C4-2B (cell line): ENCODE measurements around the gene DYRK1A.

Experiments
- H3K27ac ChIP-seq: fragments of 450-650 bp; 2 replicates; pipeline ENCODE4 v1.5.1; 2017
- ZFX ChIP-seq: fragments of 450-650 bp; IDR thresholded peaks from 2 replicates; pipeline ENCODE4 v1.6.1; 2017
- TF ChIP-seq, protein P1 (sequence below): fragments of 450-650 bp; conservative IDR thresholded peaks from 2 replicates; pipeline ENCODE4 v1.5.1; 2017; ENCODE audit warnings: mild to moderate bottlenecking

DYRK1A gene

DNA sequence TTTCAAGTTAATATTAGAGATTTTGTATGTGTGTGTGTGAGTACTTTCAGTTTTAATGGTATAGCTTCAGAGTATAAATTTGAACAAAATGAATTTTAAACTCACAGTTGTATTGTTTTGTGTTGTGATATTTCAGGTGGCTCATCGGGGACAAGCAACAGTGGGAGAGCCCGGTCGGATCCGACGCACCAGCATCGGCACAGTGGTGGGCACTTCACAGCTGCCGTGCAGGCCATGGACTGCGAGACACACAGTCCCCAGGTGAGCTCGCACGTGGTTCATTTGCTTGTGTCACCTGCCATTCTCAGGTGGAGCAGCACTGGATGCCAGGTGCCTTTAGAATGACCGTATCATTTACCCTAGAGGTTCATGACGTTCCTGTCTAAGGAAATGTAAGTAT, 139.4 kb downstream of the DYRK1A start:
- no peak for TF ChIP-seq ZFX
- no peak overlapping the region for H3K27ac ChIP-seq

DNA sequence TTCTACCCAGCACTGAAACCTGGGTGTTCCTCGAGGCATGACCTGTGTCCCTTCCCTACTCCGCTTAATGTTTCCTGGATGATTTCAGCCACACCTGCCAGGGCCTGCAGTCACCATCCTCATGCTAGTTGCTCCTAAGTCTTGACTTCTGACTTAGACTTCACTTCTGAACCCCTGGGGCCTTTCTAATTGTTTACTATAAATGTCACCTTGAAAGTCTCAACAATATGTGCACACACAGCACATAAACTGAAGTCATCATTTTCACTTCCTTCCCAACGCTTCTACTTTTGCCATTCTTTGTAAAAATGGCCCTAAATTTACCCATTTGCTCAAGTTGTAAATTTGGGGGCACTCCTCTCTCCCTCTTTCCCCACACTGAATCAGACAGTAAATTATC, 141.1 kb downstream of the DYRK1A start:
- H3K27ac ChIP-seq = no peak overlapping the region
- TF ChIP-seq, protein P1, sequence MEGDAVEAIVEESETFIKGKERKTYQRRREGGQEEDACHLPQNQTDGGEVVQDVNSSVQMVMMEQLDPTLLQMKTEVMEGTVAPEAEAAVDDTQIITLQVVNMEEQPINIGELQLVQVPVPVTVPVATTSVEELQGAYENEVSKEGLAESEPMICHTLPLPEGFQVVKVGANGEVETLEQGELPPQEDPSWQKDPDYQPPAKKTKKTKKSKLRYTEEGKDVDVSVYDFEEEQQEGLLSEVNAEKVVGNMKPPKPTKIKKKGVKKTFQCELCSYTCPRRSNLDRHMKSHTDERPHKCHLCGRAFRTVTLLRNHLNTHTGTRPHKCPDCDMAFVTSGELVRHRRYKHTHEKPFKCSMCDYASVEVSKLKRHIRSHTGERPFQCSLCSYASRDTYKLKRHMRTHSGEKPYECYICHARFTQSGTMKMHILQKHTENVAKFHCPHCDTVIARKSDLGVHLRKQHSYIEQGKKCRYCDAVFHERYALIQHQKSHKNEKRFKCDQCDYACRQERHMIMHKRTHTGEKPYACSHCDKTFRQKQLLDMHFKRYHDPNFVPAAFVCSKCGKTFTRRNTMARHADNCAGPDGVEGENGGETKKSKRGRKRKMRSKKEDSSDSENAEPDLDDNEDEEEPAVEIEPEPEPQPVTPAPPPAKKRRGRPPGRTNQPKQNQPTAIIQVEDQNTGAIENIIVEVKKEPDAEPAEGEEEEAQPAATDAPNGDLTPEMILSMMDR = no peak
- no peak for TF ChIP-seq ZFX

DNA sequence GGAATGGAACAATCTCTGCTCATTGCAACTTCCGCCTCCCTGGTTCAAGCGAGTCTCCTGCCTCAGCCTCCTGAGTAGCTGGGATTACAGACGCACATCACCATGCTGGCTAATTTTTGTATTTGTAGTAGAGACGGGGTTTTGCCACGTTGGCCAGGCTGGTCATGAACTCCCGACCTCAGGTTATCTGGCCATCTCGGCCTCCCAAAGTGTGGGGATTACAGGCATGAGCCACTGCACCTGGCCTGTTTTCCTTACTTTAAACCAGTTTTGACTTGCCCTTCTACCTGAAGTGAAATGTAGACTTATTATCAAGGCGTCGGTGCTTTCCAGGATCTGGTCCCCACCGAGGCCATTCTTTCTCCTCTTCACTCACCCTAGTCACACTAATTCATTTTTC, 141.8 kb downstream of the DYRK1A start:
- TF ChIP-seq, protein P1 = no peak
- no peak for TF ChIP-seq ZFX
- H3K27ac ChIP-seq = no peak overlapping the region

DNA sequence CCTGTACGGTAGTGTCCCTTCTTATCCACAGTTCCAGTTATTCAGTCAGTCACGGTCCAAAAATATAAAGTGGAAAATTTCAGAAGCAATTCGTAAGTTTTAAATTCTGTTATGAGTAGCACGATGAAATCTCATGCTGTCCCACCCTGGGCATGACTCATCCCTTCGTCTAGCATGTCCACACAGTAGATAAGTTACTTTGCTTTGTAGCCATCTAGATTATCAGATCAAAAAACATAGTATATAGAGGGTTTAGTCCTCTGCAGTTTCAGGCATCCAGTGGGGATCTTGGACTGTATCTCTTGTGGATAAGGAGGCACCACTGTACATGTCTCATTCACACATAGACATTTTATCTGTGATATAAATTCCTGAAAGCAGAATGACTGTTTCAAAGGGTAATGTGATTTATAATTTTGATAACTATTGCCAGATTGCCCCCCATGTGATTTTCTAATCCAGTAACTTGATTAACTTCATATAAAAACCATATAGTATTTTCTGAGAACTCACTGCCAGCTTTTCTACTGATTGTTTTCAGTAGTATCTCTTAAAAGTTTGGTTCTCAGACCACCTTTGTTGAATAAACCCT, 143.3 kb downstream of the DYRK1A start:
- TF ChIP-seq ZFX = no peak
- TF ChIP-seq, protein P1 = no peak

DNA sequence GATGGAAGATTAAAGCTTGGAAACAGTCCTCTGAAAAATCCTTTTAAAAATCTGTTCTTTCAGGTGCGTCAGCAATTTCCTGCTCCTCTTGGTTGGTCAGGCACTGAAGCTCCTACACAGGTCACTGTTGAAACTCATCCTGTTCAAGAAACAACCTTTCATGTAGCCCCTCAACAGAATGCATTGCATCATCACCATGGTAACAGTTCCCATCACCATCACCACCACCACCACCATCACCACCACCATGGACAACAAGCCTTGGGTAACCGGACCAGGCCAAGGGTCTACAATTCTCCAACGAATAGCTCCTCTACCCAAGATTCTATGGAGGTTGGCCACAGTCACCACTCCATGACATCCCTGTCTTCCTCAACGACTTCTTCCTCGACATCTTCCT, 145.3 kb downstream of the DYRK1A start:
- TF ChIP-seq, protein P1 = no peak
- TF ChIP-seq ZFX = no peak

More for the DNA sequence above, 143.3 kb downstream of the DYRK1A start:
- no peak overlapping the region for H3K27ac ChIP-seq

DNA sequence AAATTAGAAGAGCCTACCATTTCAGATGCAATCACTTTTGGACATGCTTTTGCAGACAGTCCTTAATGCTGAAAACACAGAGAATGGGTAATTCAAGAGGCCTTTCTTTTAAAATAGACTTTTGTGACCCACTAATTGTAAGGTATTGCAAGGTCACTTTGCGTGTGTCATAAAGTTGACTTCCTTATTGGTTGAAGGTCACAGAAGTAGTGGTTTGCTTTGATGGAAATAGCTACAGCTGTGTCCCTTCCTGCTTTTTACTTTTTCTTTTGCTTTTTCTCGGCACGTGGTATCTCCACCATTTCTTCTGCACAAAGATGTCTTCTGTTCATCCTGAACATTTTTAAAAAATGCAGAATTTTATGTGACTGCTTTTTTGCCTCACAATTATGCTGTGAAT, 146.8 kb downstream of the DYRK1A start:
- H3K27ac ChIP-seq = no peak overlapping the region
- TF ChIP-seq, protein P1 = no peak
- TF ChIP-seq ZFX = no peak

More for the DNA sequence above, 145.3 kb downstream of the DYRK1A start:
- no peak overlapping the region for H3K27ac ChIP-seq

DNA sequence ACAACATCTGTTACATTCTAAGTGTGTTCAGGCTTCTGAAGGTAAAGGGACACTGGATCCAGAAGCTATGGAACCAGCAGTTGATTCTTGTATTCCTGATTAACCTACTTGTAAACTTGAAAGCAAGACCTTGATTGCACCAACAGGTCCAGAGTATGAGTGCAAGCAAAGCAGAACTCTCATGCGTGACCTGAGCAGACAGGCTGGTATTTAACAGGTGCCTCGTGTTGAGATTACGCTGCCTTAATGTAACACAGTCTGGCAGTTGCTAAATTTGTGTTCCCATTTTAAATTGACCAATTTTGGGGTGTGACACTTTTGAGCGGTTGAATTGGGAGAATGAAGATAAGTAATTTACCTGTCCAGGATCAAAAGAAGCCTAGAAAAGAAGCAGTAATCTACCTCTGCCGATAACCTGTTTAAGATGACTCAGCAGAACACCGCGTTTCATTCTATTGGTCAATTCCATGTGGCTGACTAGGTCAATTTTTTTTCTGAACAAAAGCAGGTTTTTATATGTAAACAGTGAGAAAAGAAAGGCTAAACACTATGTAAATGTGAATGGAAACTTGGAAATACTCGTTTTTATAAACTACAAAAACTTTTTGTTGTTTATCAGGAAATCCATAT, 147.6 kb downstream of the DYRK1A start:
- no peak for TF ChIP-seq ZFX
- TF ChIP-seq, protein P1 = no peak

DNA sequence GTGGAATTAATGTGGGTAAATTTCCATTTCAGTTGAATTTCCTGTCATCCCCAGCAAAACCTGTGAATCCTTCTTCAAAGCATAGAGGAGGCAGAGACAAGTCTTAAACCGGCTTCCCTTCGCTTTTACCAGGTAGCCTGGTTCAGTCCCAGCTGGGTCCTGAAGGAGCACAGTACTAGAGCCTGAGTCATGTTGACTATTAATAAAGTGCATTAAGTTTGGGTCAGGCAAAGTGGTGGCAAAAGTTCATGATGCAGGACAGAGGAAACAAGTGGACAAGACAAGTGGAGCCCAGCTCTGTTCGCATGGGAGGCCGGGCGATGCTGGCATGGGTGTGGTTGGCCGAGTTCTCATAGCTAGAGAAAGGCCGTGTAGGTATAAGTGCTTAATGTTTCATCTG, 150.4 kb downstream of the DYRK1A start:
- no peak for TF ChIP-seq ZFX
- TF ChIP-seq, protein P1 = no peak
- no peak overlapping the region for H3K27ac ChIP-seq

More for the DNA sequence above, 147.6 kb downstream of the DYRK1A start:
- no peak overlapping the region; the same call in 1 of the 2 replicates for H3K27ac ChIP-seq
